ENCODE data around the gene HSDL1. TPM values are rescaled to one million over a fixed set of nuclear protein-coding genes. Genes with fewer than 3 reads are reported as not detected.

HSDL1 gene
- 10 to 100 TPM; 11.1 to 39.8 (median 20.6) TPM for total RNA-seq

DNA sequence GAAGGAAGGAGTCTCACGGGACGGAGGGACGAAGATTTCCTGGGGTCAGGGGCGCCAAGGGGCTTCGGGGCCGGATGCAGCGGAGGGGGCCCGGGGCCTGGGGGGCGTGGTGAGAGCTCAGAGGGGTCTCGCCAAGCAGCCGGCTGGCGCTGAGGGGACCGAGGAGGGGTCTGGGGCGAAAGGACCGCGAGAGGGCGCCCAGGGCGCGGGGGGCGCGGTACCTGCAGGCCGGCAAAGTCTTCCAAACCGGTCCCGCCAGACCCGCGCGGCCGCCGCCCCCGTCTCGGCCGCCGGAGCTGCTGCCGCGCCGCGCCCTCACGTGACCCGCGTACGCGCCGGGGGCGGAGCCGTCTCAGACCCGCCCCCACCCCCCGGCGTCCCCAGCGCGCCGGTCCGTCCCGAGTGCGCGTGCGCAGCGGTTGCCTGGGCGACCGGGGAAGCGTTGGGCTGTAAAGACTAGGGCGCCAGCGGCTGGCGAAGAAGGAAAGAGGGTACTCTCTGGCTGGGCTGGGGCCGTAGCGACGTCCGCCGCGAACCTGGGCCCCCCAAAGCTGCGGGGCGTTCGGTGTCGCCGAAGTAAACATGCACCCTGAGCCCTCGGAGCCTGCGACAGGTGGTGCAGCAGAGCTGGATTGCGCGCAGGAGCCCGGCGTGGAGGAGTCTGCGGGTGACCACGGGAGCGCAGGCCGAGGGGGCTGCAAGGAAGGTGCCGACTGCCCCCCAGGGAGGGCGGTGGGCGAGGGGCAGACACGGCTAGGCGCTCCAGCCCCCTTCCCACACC, at the start of gene HSDL1, which contains the start of gene DNAAF1:
Gene HSDL1 (minus strand): TSS at position 319 of the 781 bp plus-strand sequence. CDS start 13,856 bp downstream, outside the sequence.
Gene DNAAF1 (plus strand): TSS at position 450 of the 781 bp plus-strand sequence. CDS start 133 bp downstream, at position 583.
- TF ChIP-seq CTCF (IDR thresholded peaks at IDR 0.05) = peak in 1 of 5 experiments; percentile 26
- TF ChIP-seq POLR2A (IDR thresholded peaks at IDR 0.05) = peak; percentile 41 to 72
- peak in 1 of 2 donors; percentile 14 for TF ChIP-seq EP300 (IDR thresholded peaks at IDR 0.05)
- peaks cover 0 to 18% (median 6%) of the 10 kb centered on the region in 4 donors for H3K4me1 ChIP-seq
- H3K4me3 ChIP-seq = peak within 1 kb of the TSS; percentile 85 to 97 (median 95)
- H3K36me3 ChIP-seq = no peaks in the 10 kb centered on the region
- no peaks in the 10 kb centered on the region for H3K9me3 ChIP-seq
- H3K27me3 ChIP-seq = no peaks in the 10 kb centered on the region
- peak within 1 kb of the TSS; percentile 82 to 93 (median 87) for H3K27ac ChIP-seq
- 0 to 2% methylated on average over 35 to 69 of the region's 89 CpGs for WGBS, 2 donors
- DNase-seq (ENCODE audit: low spot score in 2 of 2) = peak; percentile 79 to 85

DNA sequence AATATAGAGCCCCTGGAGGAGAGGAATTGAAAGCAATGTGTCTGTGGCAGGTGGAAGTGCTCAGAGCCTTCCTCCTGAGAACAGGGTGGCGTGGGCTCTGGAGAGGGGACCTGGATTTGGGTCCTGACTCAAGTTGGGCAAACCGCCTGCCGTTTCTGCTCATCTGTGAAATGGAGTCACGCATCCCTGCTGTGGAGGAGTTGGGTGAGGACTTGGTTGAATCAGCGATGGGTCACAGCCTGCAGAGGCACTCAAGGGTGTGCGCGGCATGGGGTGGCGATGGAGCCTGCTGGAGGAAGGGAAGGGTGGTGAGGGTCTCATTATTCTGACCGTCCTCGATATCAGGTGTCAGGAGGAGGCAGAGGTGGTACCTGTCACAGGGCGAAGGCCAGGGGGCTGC, 49.0 kb upstream of the HSDL1 start:
- WGBS, 2 donors = 84 to 88% methylated on average over 11 of the region's 11 CpGs
- H3K4me1 ChIP-seq = peaks cover 0 to 8% (median 0%) of the 10 kb centered on the region in 4 donors
- peaks cover 0 to 10% of the 10 kb centered on the region in 2 donors for H3K27me3 ChIP-seq
- no peaks in the 10 kb centered on the region for H3K36me3 ChIP-seq
- no peaks in the 10 kb centered on the region for H3K9me3 ChIP-seq
- TF ChIP-seq EP300 (IDR thresholded peaks at IDR 0.05) (no peak), CTCF (IDR thresholded peaks at IDR 0.05) (no peak), POLR2A (IDR thresholded peaks at IDR 0.05) (no peak)
- DNase-seq (ENCODE audit: low spot score in 2 of 2) = no peak
- no peak overlapping the region for H3K4me3 ChIP-seq
- no peak overlapping the region for H3K27ac ChIP-seq

DNA sequence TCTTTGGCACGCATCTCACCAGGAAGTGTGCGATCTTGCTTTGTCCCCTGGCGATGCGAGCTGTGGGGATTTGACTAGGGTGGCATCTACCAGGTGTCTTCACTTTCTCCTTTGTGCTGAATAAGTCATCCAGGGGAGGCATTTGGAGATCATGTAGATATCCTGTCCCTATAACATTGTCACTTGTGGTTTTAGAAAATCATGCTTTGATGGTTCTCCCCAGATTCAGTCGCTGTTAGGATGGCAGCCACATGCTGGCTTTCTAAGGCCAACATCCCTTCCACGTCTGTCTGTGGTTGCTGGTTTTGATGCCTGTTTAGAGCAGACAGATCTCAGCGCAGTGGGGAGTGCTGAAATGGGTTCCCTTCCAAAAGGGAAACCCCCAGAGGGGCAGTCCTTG, 48.5 kb upstream of the HSDL1 start:
- Histone ChIP-seq H3K27ac (no peak overlapping the region), H3K4me1 (peaks cover 0 to 2% (median 0%) of the 10 kb centered on the region in 4 donors), H3K4me3 (no peak overlapping the region), H3K9me3 (no peaks in the 10 kb centered on the region), H3K36me3 (no peaks in the 10 kb centered on the region), H3K27me3 (peaks cover 0 to 10% of the 10 kb centered on the region in 2 donors)
- no peak for DNase-seq (ENCODE audit: low spot score in 2 of 2)
- TF ChIP-seq CTCF (IDR thresholded peaks at IDR 0.05) (no peak), EP300 (IDR thresholded peaks at IDR 0.05) (no peak), POLR2A (IDR thresholded peaks at IDR 0.05) (no peak)
- WGBS, 2 donors = 79% methylated on average over 7 of the region's 7 CpGs

DNA sequence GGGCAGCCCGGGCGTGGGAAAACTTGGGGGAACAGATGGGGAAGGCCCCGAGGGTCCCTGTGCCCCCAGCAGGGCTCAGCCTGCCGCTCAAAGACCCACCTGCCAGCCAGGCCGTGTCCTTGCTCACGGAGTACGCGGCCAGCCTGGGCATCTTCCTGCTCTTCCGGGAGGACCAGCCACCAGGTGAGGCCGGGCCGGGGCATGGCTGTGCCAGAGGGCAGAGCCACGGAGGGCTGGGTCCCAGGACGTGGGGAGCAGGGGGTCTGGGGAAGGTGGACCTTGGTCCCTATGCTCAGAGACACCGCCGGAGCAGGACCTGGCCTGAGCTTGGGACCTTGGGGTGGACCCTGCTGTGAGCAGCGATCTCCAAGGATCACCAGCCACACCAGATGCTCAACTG, 46.5 kb upstream of the HSDL1 start:
- WGBS, 2 donors = 92 to 97% methylated on average over 15 to 16 of the region's 16 CpGs
- no peak overlapping the region for H3K4me3 ChIP-seq
- no peak overlapping the region for H3K27ac ChIP-seq
- no peaks in the 10 kb centered on the region for H3K36me3 ChIP-seq
- no peak for DNase-seq (ENCODE audit: low spot score in 2 of 2)
- no peaks in the 10 kb centered on the region for H3K9me3 ChIP-seq
- TF ChIP-seq EP300 (IDR thresholded peaks at IDR 0.05) (no peak), POLR2A (IDR thresholded peaks at IDR 0.05) (no peak), CTCF (IDR thresholded peaks at IDR 0.05) (no peak)
- H3K27me3 ChIP-seq = peaks cover 0 to 10% of the 10 kb centered on the region in 2 donors
- peaks cover 0 to 4% (median 0%) of the 10 kb centered on the region in 4 donors for H3K4me1 ChIP-seq

GRCh38 chr16:84190731-84191388, 45.9 kb upstream of the HSDL1 start, which contains the start of gene ADAD2:
ADAD2 (plus strand) TSS chr16:84191157; CDS start chr16:84191231, 74 bp downstream.
- Histone ChIP-seq H3K9me3 (no peaks in the 10 kb centered on the region), H3K4me1 (peaks cover 0 to 9% (median 5%) of the 10 kb centered on the region in 4 donors), H3K27ac (no peak within 1 kb of the TSS), H3K4me3 (no peak within 1 kb of the TSS), H3K36me3 (no peaks in the 10 kb centered on the region), H3K27me3 (peaks cover 0 to 10% of the 10 kb centered on the region in 2 donors)
- no peak for DNase-seq (ENCODE audit: low spot score in 2 of 2)
- TF ChIP-seq CTCF (IDR thresholded peaks at IDR 0.05) (no peak), POLR2A (IDR thresholded peaks at IDR 0.05) (no peak), EP300 (IDR thresholded peaks at IDR 0.05) (no peak)
- WGBS, 2 donors = 91% methylated on average over 43 to 46 of the region's 47 CpGs

Measured in tibial nerve (tissue), 4 donors.